ENCODE measurements around the gene HNF4A.
A peak's percentile ranks its signal among the peaks of the same experiment; 100 is the strongest.
"Not testable (repeated sequence)": the region's sequence is repeated elsewhere in the genome, so short reads cannot be mapped to it uniquely, and the experiment has no call there.

Gene HNF4A

DNA sequence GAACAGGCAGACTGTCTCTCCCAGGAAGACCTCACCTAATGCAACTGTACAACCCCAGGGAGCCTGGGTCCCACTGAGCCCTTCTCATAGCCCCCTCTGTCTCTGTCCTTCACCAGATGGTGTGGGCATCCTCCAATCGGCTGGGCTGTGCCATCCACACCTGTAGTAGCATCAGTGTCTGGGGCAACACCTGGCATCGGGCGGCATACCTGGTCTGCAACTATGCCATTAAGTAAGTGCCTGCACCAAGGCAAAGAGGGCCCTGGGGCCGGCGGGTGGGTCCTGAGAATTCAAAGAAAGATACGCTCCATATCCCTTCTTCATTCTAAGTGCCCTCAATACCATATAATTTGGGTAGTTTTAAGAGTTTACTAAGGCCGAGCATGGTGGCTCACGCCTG lies 10.4 kb upstream of the HNF4A start:
- DNase-seq (ENCODE audit: low read depth, low spot score) = no peak

DNA sequence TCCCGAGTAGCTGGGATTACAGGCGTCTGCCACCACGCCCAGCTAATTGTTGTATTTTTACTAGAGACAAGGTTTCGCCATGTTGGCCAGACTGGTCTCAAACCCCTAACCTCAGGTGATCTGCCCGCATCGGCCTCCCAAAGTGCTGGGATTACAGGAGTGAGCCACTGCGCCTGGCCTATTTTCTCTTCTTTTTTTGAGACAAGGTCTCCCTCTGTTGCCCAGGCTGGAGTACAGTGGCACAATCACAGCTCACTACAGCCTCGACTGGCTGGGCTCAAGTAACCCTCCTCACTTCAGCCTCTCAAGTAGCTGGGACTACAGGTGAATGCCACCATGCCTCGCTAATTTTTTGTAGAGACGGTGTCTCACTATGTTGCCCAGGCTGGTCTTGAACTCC lies 9.6 kb upstream of the HNF4A start:
- not testable (repeated sequence) for DNase-seq (ENCODE audit: low read depth, low spot score)

DNA sequence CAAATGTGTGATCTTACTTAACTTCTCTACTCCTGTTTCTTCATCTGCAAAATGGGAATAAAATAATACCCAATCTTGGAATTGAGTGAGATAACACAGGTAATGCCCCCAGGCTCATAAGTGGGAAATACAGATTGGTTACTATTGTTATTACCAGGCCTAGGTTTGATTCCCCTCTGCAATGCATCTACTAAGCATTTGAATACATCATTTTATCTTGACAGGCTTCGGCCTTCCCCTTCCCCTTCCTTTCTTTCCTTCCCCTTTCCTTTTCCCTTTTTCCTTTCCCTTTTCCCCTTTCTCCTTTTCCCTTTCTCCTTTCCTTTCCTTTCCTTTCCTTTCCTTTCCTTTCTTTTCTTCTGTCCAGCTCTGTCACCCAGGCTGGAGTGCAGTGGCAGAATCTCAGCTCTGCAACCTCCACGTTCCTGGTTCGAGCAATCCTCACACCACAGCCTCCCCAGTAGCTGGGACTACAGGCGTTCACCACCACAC lies 7.3 kb upstream of the HNF4A start:
- no peak for DNase-seq (ENCODE audit: low read depth, low spot score)

DNA sequence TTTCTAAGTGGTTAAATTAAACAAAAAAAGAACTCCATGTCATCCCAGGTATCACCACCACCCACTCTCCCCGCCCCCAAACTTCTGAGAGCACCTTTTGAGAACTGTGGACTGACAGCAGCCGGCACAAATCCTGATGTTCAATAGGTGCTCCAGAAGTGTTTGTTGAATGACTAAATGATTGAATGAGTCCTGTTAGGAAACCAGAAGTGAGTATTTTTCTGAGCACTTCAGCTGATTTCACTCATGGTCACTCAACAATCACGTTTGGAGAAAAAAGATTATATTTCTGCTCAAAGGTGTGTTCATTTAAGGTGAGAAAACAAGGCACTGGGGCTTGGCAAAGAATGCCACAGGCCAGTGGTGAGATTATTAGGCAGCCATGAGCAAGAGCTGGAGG lies 6.2 kb upstream of the HNF4A start:
- DNase-seq (ENCODE audit: low read depth, low spot score) = no peak

DNA sequence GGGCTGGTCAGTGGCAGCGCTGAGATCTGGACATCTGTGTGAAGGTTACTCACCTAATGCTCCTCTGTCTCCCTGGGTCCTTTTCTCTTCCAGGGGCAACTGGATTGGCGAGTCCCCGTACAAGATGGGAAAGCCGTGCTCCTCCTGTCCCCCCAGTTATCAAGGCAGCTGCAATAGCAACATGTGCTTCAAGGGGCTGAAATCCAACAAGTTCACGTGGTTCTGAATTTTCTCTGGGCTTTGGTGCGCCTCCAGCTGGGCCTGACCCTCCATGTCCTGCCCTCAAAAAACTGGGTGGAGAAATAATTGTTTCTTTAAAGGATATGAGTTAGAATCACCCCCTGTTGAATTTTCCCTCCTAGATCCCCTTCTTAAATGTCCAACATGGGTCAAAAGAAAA lies 4.9 kb upstream of the HNF4A start:
- DNase-seq (ENCODE audit: low read depth, low spot score) = no peak

DNA sequence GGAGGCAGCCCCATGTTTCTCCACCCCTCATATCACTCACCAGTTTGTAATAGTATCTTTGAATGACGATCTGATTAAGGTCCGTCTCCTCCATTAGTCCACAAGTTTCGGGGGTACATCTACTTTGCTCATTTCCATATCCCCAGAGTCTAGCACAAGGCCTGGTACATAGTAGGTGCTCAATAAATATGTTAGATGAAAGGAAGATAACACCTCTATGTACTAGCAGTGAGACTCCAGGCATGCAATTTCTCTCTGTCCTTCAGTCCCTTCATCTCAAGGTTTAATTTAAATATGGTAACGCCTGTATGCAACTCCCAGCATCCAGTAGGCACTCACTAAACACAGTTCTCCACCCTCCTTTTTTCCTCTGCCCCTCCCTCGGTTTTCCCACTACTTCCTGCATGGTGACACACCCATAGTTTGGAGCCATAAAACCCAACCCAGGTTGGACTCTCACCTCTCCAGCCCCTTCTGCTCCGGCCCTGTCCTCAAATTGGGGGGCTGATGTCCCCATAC lies 461 bp upstream of the HNF4A start:
- no peak for DNase-seq (ENCODE audit: low read depth, low spot score)

DNA sequence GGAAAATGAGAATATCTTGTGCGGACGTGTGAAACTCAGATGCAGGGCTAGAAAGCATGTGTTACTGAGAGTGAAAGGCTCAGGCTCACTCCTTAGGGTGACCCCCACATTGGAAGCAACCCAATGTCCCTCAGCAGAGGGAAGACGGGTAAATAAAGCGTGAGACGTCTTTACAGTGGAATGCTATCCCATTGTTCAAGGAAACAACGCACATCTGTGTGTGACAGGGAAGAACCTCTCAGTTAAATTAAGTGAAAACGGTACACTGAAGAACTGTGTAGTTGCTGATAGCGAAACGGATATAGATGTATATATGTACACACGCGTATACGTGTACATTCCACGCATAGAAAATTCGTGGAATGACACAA lies 839 bp downstream of the HNF4A start:
- DNase-seq (ENCODE audit: low read depth, low spot score) = no peak

DNA sequence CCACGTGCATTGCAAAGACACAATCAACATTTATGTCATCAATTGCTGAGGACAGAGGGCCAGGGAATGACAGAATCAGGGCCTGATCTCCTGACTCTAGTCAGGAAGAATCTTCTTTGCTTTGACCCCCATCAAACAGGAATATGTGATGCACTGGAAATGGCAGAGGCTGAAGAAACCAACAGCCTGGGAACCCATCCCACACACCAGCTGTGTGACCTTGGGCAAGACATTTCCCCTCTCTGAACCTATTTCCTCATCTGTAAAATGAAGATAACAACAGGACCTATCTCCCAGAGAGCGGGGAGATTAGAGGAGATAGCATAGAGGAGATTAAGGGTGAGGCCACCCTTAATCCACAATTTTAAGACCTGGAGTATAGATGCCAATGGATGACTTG lies 1.5 kb downstream of the HNF4A start:
- no peak for DNase-seq (ENCODE audit: low read depth, low spot score)

DNA sequence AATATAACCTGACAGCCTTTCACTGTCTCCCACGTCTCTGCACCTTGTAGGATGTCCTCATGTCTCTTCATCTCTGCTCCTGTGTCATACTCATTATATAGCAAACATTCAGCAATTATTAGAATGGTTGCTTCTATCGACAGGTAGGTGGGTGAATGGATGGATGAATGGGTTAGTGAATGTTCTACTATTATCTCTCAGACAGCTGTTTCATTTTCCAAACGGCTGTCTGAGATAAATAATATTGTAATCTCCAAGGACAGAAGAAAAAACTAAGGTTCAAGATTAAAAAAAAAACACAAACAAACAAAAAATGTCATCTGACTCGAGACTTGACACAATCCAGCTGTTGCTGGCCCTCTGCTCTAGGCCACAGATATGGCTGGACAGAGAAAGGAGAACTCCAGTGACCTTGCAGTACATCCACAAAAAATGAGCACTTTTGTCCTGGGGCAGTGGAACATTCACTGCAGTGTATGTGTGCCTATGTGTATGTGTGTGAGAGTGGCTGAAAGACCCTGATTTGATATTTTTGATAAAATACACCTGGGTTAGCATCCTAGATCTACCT lies 2.1 kb downstream of the HNF4A start:
- DNase-seq (ENCODE audit: low read depth, low spot score) = no peak

DNA sequence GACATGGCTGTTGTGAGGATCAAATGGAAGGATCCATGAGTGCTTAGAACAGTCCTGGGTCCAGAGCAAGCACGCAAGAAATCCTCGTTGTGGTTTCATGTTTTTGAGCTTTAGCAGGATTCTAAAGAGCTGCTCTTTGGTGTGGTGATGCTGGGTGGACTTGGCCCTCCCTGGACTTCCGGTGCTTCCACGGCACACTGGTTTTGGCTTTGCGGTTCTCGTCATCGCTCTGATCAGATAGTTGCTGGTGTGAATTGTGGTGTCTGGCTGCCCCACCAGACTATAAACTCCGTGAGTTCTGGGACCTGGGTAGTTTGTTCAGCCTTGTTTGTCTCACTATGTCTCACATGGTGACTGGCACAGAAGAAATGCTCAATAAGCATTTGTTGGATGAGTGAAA lies 3.3 kb downstream of the HNF4A start:
- no peak for DNase-seq (ENCODE audit: low read depth, low spot score)

DNA sequence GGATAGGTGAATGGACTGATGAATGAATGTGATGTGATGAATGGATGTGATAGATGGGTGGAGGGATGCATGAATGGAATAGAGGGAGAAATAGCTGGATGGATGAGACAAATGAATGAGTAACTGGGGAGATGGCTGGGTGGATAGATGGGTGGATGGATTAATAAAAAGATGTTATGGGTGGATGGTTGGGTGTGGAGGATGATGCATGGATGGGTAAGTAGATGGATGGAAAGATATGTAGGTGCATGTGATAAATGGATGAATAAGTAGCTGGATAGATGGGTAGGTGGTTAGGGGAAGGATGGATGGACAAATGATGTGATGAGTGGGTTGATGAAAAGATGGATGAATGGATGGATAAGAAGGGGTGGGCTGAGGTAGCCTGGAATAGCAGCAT lies 4.7 kb downstream of the HNF4A start:
- DNase-seq (ENCODE audit: low read depth, low spot score) = no peak

DNA sequence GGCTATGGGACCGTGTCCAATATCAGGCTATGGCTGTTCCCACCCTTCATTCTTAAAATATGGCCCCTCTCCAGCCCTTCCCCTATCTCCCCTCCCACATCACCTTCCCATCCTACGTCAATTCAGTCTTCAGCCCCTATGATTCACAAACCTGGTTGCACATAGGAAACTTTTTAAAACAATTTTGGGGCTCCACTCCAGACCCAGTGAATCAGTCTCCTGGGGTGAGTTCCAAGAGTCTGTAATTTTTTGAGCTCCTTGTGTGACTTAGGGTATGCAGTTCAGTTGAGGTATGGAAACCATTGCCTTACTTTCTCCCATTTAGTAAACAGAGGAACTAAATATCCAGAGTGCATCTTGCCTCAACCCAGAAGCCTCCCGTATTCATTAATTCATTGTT lies 5.5 kb downstream of the HNF4A start:
- DNase-seq (ENCODE audit: low read depth, low spot score) = no peak

DNA sequence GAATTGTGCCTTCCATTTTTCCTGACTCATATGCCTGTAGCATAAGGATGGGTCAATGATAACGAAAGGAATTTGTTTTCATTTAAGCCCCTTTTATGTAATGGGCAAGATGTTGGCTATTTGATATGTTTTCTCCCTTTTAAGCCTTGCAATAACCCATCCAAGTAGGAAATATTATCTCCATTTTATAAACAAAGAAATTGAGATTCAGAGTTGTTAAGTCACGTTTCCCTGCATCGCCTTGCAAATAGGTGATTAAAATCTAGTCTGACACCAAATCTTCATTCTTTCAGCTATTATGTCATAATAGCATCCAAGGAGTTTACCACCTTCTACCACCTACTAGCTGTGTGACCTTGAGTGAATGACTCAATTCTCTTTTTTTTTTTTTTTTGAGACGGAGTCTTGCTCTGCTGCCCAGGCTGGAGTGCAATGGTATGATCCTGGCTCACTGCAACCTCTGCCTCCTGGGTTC lies 7.0 kb downstream of the HNF4A start:
- DNase-seq (ENCODE audit: low read depth, low spot score) = no peak

DNA sequence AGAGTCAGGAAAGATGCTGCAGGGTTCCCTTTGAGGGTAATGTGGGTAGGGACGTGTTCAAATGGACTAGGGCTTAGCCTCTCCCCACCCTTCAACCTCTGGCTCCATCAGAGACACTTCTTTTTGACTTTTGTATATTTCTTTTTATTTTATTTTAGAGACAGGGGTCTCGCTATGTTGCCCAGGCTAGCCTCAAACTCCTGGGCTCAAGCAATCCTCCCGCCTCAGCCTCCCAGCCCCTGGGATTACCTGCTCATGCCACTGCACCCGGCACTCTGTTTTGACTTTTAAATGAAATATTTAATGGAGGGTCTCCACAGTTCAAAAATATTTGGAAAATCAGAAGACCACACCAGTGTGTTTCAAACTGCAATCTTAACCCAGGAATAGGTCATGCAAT lies 8.6 kb downstream of the HNF4A start:
- no peak for DNase-seq (ENCODE audit: low read depth, low spot score)

DNA sequence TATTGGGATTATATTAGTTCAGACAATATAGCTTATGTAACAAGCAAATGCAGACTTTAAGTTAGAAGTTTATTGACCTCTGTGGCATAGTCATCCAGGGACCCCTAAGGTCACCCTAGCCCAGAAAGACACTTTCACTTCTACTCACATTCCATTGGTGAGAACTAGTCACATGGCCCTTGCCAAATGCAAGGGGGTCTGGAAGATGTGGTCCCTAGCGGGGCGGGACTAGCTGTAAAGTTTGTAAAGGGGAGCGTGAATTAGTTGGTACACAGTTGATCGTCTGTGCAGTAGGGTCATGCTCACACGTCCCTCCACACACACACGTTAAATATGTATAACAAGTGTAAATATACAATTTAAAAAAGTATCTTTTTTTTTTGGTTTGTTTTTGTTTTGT lies 9.3 kb downstream of the HNF4A start:
- no peak for DNase-seq (ENCODE audit: low read depth, low spot score)

DNA sequence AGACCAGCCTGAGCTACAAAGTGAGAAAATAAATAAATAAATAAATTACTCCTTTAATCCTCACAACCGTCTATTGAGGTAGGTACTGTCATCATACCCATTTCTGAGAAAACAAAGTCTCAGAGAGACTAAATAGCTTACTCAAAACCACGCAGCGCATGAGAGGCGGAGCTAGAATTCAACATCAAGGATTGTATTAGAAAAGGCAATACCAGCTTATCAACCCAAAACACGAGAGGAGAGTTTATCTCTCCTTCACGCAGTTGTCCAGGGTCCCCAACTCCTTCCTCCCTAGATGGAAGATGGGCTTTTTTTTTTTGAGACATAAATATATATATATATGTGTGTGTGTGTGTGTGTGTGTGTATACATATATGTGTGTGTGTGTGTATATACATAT lies 12.2 kb downstream of the HNF4A start:
- no peak for DNase-seq (ENCODE audit: low read depth, low spot score)

DNA sequence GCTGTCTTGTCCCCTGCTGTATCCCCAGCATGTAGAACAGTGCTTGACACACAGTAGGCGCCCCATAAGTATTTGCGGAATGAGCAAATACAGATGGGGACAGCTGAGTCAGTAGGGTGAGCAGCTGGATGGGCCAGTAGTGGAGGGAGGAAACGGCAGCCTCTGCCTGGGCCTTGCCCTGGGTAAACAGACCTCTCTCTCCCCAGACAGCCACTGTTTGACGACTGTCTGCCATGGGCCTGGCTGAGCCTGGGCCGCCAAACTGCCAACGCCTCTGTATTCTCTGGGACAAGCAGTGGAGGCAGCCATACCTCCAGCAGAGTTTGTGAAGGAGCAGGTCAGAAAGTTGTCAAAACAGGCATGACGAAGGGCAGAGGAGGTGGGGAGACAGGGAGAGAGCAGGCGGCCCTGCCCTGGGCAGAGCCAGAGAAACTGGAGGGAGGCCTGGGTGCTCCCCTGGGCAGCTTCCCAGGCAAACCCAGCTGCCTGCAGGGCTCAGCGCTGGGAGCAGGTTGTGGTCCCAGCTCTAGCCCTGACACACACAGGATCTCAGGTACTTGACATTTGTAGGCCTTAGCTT lies 15.2 kb downstream of the HNF4A start:
- peak; percentile 10 for DNase-seq (ENCODE audit: low read depth, low spot score)

DNA sequence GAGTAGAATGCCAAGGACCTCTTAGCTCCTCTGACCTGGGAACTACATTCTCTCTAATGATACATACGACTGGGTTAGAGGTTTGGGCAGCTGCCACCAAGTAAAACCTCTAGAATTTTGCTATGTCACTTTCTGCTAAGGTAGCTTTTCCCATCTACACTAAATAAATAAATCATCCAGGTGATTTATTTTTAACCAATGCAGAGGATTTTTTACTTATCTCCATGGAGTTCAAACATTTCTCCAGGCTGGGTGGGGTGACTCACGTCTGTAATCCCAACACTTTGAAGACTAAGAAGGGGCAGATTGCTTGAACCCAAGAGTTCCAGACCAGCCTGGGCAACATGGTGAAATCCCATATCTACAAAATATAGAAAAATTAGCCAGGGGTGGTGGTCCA lies 27.1 kb downstream of the HNF4A start:
- no peak for DNase-seq (ENCODE audit: low read depth, low spot score)

DNA sequence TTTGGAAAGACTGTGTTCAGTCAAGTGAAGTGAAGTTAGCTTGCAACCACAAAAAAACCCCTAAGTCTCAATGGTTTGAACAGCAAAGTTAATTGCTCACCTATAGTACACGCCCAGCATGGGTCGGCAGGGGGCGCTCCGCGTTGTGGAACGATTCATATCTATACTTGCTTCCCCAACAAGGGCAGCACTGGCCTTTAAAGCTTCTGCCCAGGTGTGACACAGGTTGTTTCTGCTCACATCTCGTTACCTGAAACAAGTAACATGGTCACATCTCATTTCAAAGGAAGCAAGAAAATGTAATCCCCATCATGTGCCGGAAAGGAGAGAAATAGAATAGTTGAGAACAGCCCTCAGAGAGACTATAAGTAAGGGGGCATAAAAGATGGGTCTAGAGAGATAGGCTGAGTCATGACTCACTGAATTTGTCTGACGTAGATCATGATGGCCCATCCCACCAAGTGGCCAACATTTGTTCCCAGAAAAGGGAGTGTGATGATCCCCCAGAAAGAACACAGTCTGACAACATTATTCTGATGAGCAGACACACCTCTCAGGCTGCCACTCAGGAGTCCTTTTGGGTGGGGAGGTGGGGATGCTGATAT lies 29.0 kb downstream of the HNF4A start:
- DNase-seq (ENCODE audit: low read depth, low spot score) = peak; percentile 44

DNA sequence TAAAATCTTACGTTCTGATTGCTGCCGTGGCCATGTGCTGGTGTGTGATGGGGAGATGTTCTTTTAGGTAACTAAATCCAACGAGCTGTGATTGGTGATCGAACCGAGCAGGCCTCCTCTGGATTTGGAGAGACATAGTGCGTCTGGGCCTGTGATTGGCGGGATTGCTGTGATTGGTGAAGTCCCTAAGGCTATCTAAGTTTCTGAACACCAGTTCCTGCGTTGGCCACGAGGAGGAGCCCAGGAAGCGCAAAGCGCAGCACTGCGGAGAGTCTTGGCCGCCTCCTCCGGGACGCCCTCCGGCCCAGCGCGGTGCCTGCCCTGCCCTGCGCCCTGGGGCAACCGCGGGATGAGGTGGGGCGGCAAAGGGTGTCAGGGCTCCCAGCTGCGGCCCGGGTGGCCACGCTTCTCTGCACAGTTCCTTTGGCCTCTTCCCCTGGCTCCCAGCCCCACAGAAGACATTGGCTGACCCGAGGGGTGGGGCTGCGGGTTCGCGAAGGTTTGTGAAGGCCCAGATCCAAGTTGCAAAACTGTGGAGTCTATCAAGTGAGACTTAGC lies 33.0 kb downstream of the HNF4A start:
- peak; percentile 18 for DNase-seq (ENCODE audit: low read depth, low spot score)

DNA sequence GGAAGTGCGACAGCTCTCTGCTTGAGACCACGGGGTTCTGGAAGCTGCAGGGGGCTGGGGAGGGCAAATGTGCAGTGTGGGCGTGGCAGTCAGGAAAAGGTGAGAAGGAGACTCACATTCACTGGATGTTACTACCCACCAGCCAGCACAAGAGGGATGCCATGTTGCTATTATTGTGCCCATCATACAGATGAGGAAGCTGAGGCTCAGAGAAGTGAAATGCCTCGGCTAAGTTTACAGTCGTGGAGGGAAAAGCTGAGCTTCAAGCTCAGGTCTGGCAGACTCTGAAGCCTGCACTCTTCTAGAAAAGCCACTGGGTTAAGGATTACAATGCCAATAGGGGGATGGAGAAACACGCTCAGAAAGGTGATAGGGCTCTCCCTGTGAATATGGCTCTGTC lies 34.4 kb downstream of the HNF4A start:
- no peak for DNase-seq (ENCODE audit: low read depth, low spot score)

DNA sequence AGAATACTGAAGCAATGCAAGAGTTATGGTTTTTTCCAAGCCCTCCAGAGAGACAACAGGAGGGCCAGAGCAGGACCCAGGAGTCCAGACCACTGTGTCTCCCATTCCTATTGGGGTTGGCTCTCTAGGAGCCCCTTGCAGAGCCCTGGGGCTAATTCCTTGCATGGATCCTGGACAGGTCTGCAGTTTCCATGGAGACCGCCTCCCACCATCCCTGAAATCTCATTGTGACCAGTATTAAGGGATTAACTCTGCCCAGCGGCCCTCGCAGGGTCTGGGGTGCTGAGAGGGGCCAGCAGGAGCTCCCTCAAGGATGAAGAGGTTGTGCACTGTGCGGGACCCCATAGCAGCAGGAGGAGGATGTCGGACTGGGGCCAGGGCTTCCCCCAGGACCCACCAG lies 34.8 kb downstream of the HNF4A start:
- DNase-seq (ENCODE audit: low read depth, low spot score) = no peak

Data from smooth muscle cell of the brain vasculature (primary cell).